ENCODE measurements around the gene CGNL1.

The CGNL1 gene

DNA sequence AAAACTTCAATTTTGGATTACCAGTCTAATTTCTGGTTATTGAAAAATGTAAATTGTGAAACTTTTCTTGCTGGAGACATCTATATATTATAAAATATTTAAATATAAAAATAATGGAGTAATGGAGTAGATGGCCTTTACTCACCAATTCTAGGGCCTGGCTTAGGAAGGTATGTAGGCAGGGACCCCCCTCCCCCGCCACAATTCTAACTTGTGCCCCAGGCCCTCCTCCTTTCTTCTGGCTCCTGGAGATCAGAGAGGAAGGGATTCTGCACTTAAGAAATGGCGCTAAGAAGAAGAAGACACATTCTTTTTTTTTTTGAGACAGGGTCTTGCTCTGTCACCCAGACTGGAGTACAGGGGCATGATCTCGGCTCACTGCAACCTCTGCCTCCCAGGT is 49.5 kb downstream of the CGNL1 start:
- no peak for DNase-seq

DNA sequence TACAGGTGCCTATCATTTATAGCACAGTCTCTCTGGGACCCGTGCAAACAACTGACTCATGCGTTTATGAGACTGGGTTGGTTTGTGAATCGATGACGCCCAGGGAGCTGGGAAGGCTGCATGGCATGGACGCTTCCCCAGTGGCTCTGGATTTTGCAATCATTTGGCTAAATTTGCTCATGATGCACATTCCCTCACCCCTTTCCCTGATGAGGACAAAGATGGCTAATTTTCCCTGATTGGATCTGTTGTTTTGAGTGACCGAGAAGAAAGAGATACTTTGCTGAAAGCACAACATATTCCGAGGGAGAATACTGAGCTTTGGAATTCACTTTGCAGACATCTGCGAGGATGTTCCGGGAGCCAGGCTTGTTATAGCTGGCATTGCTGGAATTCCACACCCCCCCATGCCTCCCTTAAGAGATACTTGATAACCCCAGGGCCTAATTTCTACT is 51.1 kb downstream of the CGNL1 start:
- no peak for DNase-seq

DNA sequence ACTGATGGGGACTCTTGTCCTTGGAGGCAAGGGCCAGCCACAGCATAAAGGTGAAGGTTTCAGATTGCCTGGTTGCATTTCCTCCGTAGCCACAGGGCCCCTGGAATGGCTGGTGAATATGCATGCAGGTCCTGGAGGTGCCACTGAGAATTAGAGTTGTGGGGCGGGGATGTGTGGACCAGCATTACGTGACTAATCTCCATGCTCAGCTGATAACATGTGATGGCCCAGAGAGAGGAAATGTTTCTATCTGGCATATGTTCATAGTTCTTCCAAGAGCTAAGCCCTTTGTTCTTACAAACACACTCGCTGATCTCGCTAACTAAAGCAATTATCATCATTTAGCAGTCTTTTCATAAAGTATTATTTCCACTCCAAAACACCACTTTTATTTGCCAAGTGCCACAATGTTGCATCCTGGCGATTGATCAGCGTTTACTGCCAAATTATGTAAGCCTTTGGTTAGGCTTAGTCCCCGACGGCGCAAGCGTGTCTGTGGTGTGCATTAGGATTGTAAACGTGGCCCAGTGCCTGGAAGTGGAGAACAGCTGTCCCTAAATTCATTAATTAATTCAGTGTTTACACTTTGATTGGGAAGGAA is 55.9 kb downstream of the CGNL1 start:
- DNase-seq, result no peak

DNA sequence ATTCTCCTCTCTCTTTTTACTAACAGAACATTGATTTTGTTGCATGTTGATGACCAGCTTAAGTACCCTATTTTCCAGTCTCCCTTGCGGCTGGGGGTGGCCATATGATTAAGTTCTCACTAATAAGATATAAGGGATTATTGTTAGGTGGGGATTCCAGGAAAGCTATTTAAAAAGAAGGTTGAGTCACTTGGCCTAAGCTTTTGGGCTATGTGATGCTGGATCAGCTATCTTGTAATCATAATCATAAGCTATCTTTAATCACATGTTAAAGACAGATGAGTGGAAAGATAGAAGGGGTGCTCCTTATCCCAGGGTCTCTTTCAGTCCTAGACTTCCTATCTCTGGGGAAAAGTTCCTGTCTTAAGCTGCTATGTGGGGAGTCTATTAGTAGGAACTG is 59.9 kb downstream of the CGNL1 start:
- no peak for DNase-seq

DNA sequence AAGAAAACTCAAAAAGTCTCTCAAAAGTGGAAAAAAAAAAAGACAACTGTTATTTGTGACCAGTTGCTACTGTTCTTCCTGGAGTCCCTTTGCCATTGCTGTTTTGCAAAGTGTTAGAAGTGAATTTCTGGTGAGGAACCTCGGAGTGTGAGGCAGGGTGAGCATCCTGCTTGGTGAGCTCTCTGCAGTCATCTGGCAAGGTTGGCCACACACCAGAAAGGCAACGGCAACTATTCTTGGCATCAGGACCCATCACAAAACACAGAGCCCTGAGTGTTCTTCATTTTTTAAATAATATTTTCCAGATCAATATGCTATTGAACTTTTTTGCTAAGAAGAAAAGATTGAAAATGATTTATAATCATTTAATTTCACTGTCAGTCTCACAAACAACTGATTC is 60.7 kb downstream of the CGNL1 start:
- DNase-seq, result no peak

DNA sequence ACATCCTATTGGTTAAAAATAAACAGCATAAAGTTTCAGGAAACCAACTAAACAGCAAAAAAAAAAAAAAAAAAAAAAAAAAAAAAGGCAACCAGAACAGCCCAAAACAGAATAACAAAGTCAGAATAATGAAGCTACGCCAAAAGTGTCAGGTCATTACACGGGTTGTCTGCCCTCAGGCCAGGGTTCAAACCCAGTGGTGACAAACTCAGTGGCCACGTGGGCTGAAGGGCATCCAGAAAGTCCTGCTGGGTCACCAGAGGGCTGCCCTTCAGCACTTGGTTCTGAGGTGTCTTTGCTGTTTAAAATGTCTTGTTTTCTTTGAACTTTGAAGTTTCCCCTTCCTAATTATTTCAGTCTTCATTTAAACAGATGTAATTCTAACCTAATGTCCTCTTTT is 61.3 kb downstream of the CGNL1 start:
- DNase-seq, result no peak

DNA sequence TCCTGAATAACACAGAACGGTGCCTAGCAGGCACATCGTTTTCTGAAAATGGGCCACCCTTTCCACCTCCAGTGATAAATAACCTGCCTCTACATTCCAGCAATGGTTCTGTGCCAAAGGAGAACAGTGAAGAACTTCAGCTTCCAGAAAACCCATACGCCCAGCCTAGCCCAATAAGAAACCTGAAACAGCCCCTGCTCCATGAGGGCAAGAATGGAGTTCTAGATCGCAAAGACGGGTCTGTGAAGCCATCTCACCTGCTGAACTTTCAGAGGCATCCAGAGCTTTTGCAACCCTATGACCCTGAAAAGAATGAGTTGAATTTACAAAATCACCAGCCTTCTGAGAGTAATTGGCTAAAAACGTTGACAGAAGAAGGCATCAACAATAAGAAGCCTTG is 61.9 kb downstream of the CGNL1 start:
- no peak for DNase-seq

DNA sequence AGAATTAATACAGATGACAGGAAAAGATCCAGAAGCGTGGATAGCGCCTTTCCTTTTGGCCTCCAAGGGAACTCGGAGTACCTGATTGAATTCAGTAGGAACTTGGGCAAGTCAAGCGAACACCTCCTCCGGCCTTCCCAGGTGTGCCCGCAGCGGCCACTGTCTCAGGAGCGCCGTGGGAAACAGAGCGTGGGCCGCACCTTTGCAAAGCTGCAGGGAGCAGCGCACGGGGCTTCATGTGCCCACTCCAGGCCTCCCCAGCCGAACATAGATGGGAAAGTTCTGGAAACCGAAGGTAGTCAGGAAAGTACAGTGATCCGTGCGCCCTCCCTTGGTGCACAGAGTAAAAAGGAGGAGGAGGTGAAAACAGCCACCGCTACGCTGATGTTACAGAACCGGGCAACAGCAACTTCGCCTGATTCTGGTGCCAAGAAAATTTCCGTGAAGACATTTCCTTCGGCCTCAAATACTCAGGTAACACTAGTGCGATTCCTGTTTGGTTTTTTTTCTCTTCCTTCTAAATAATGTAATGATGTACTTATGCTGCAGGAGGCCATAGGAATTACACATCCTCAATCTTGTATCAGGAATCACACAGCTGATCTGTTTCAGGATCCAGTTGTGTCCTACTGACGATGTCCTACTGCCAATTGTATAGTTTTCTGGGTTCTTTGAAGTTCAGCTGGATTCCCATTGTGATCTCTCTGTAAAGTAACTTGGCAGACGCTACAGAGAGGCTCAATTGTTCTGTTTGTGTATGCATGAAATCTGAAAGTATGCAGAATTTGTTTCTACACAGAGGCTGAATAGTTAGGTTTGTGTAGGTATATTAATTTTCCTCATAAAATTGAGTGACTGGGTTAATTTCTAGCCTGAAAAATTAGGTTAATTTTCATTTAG is 63.1 kb downstream of the CGNL1 start:
- no peak for DNase-seq

DNA sequence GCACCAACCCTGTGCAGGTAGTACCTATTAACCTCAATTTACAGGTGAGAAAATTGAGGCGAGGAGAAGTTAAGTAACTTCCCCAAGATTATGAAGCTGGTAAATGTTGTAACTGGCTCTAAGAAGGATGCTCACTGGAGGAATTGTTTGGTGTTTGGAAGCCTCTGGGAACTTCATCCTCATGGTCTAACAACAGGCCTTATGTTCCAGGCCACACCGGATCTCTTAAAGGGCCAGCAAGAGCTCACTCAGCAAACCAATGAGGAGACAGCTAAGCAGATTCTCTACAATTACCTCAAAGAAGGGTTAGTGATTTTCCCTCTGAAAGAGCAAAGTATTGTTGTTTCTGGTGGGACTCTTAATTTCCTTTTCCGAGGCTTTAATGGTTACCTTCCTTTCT is 63.9 kb downstream of the CGNL1 start:
- DNase-seq, result no peak

DNA sequence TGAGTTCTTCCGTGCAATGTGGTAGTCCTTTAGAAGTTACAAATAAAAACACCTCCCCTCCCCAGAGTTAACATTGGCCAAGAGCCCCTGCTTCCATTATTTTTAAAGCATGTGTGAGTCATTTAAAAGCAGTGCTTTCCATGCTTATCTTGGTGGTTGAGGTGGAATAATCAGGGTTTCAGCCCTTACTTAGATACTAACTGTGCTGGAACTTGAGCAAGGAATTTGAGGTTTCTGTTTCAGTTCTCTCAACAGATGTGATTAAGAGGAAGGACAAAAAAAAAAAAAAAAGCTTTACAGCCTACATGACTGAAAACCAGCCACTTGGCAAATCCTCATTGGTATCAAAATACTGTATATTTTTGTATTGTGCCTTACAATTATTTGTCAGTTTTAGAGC is 64.5 kb downstream of the CGNL1 start:
- DNase-seq, result no peak

DNA sequence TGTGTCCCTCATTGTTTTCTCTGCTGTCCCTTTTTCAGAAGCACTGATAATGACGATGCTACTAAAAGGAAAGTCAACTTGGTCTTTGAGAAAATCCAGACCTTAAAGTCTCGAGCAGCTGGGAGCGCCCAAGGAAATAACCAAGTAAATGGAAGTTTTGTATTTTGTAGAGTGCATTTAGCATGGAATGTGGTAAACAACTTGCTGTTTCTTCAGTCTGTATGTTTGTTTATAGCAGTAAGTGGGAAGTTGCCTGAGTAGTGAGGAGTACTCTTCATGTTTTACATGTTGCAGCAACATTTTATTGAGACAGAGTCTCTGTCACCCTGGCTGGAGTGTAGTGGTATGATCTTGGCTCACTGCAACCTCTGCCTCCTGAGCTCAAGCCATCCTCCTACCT is 66.0 kb downstream of the CGNL1 start:
- no peak for DNase-seq

DNA sequence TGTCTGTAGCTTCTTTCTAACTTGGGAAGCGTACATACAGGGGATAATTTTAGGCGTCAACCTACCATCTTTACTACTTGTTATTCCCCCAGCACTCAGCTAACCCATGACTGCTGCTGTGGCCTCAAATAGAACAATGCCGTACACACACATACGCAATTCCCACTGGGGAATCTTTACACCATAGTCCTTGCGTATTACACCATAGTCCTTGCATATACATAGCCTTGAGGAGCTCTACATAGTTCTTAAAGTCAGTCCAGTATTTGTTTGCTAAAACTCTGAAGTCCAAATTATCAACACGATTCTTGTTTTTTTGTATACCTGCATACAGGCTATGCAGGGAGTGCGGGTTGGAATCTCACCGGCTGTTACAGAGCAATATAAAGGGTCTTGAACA is 67.2 kb downstream of the CGNL1 start:
- DNase-seq, result no peak

DNA sequence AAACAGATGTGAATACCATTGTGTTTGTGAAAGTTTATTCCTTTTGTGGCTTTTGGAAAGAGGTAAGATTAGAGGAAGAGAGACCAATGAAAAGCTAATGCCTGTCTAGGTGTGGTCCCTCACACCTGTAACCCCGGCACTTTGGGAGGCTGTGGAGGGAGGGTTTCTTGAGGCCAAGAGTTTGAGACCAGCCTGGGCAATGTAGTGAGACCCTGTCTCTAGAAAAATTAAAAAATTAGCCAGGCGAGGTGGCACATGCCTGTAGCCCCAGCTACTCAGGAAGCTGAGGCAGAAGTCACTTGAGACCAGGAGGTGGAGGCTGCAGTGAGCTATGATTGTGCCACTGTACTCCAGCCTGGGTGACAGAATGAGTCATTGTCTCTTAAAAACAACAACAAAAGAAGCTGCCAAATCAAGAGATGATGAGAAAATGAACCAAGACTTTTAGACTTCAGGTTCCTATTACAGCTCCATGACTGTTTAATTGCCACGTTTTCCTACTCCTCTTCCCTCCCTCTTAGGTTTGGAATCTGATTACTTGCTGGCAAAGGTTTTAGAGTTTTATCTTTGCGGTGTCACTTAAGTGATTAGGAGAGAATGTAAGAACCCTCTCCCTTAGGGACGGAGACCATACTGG is 68.7 kb downstream of the CGNL1 start:
- no peak for DNase-seq

DNA sequence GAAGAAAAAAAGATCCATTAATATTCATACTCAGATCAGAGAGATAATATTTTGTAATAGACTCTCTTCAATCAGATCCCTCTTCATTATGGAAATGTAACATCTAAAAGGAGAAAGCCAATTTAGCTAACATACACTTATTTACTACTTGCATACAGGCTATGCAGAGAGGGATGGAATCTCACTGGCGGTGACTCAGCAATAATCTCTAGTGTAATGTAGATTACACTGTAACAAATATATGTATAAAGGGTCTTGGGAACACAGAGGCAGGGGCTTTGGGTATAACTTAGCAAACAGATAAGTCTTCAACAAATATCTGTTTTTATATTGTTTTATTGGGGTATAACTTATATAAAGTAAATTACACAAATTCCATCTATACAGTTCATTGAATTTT is 69.6 kb downstream of the CGNL1 start:
- DNase-seq, result no peak

DNA sequence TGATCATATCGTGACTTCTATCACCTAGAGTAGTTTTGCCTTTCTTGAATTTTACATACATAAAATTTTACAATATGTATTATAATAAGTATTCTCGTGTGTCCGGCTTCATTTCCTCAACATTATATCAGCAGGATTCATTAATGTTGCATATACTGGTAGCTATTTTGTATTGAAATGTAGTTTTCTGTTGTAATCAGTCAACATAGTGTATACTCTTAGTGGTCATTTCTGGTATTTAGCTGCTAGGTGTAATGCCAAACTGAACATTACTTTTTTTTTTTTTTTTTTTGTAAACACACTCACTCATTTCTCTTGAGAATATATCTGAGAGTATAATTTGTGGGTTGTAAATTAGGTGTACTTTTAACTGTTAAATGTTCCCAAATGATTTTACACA is 70.1 kb downstream of the CGNL1 start:
- DNase-seq, result no peak

DNA sequence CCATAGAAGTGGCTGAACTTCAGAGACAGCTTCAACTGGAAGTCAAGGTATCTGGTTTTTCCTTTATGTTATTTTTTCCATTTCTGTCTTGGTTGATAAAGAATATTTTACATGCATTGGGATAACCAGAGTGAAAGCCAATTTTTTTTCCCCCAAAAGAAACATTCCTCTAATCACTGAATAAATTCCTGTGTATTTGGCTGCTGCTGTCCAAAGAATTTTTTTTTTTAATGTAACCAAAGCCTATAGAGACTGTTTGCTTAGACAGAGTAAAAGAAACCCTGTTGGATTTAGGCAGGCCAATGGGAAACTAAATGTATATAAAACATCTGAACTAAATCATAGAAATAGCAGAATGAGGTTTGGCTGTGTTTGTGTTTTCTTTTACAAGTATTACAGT is 75.2 kb downstream of the CGNL1 start:
- no peak for DNase-seq

DNA sequence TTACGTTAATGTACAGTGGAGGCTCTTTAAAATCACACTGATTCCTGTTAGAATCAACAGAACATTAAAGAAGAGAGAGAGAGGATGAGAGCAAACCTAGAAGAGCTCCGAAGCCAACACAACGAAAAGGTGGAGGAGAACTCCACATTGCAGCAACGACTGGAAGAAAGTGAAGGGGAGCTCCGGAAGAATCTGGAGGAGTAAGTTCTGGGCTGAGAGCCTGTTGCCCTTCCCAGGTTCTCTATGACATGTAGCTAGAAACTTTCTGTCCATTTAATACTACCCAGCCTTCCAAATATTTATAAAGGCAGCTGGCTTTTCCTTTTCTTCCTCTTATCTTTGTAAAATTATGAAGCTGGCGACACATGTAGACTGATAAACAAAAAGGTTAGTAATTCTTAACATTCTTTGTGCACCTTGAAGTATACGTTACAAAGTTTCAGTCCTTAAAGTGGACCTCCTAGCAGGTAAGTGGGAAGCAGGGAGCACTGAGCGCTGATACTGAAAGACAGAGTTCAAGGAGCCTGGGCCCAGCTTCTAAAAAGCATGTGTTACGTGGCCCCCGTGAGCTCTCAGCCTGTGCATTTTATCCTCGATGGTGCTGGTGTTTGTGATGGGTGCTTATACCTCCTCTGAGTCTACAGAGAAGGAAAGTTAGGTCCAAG is 75.9 kb downstream of the CGNL1 start:
- no peak for DNase-seq

DNA sequence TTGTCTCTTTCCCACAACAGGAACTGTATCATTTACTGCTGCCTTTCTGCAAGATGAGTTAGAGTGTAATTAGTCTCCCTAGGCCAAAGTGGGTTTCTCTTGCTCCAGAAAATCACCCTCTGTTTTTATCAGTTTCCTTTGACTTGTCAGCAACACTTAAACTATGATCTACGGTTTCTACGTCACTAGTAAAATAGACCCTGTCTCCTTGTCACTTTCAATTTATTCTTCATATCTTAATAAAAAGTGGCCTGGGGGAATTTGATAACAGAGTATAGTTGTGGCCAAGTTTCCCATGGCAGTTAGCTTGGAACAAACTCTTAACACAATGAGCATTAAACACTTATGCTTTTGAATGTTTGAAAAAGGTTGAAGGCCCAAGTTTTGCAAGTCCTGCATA is 79.6 kb downstream of the CGNL1 start:
- DNase-seq, result no peak

DNA sequence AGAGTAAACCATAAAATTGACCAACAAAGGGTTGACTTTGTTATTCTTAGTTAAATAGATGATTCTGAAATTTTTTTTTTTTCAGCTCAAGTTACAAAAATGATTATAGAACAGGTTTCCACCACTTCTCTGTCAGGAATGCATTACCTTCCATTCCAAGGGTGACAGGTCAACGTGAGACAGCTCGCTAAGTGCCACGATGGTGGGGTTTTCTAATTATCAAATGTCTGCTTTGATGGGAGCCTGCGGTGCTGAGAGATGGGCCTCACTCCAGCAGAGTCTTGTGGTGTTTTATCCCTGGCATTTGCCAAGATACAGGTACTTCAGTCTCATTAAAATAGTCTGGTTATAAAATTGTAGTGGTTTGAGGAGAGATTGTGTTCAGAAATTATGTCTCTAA is 80.3 kb downstream of the CGNL1 start:
- no peak for DNase-seq

DNA sequence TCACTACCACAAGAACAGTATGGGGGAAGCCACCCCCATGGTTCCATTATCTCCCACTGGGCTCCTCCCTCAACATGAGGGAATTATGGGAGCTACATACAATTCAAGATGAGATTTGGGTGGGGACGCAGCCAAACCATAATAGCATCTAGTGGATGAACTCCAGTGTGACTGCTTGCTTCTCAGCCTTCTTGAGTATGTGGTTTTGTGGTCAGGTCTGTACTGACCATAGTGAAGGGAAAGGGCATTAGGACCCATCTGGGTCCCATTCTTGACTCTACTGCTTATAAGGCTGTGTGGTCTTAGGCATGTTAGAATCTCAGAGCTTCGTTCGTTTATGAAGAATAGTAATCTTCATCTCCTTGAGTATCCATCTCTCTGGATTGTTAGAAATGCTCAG is 81.4 kb downstream of the CGNL1 start:
- DNase-seq, result no peak

DNA sequence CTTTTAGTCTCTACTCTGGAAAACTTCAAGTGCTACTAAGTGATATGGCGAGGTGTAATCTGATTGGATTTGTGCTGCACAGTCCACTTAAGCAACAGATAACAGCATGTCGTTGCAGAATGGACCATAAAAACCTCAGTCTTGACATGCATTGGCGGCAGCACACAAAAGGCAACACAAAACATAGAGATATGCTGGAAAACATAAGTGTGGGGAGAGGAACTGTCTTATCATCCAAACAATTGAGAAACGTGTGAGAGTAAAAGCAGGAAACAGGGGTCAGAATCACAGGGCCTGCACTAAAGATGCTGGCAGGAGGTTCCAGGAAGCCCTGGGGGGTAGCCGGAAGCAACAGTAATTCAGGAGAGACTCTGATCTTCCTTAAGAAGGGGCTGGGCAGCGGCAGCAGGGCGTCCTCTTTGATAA is 82.1 kb downstream of the CGNL1 start:
- DNase-seq, result no peak

DNA sequence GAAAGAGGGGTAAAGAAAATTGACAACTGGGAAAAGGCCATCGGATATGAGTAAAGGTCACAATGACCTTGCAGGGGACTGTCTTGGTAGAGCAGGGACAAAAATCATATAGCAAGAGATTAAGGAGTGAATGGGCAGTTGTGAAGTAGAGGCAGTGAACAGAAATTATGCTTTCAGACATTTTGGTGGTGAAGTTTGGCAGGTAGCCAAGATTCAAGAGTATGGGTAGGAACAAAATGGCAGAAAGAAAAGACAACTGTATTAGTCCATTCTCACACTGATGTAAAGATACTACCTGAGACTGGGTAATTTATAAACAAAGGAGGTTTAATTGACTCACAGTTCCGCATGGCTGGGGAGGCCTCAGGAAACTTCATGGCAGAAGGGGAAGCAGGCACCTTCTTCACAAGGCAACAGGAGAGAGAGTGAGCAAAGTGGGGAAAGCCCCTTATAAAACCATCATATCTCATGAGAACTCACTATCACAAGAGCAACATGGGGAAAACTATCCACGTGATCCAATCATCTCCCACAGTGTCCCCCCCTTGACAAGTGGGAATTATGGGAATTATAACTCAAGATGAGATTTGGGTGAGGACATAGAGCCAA is 84.0 kb downstream of the CGNL1 start:
- DNase-seq, result no peak

DNA sequence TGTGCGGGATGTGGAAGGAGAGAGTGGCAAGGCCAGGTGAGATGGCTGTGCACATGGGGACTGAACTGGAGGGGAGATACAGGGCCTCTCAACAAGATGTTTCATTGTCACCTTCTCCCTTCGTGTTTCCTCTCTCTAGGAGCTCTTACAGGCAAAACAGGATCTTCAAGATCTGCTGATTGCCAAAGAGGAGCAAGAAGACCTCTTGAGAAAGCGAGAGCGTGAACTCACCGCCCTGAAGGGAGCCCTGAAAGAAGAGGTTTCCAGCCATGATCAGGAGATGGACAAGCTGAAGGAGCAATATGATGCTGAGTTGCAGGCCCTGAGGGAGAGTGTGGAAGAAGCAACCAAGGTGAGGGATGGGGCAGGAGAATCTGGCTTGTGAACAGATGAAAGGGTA is 85.2 kb downstream of the CGNL1 start:
- no peak for DNase-seq

Data from NCI-H526 treated with DMSO at 0.1 percent for 48 hours (cell line).